Neural cell (in vitro differentiated cells): ENCODE data around the gene MYCBP2.

Experiments used
- CTCF ChIP-seq: fragments of 450-650 bp; IDR thresholded peaks from 2 replicates; pipeline ENCODE4 v1.5.1; 2014; ENCODE audit warnings: antibody characterized with exemption, mild to moderate bottlenecking, moderate library complexity; ENCODE audit not compliant: poor library complexity, severe bottlenecking
- EP300 ChIP-seq: fragments of 450-650 bp; conservative IDR thresholded peaks from 2 replicates; pipeline ENCODE4 v1.6.1; 2014; ENCODE audit warnings: antibody characterized with exemption, mild to moderate bottlenecking, moderate library complexity; ENCODE audit not compliant: poor library complexity, severe bottlenecking
- EZH2 ChIP-seq: fragments of 200-600, 300-800 bp; shearing (Covaris generic), sonication (generic); IDR thresholded peaks from 2 replicates; pipeline ENCODE4 v1.6.1; 2014; ENCODE audit warnings: antibody characterized with exemption, low read length, borderline replicate concordance, mild to moderate bottlenecking; ENCODE audit not compliant: insufficient read depth, poor library complexity, severe bottlenecking
- MXI1 ChIP-seq: fragments of 450-650 bp; conservative IDR thresholded peaks from 2 replicates; pipeline ENCODE4 v1.6.1; 2014; ENCODE audit warnings: antibody characterized with exemption, mild to moderate bottlenecking; ENCODE audit not compliant: poor library complexity, severe bottlenecking
- POLR2AphosphoS5 ChIP-seq: IDR thresholded peaks from 2 replicates; pipeline ENCODE4 v1.6.1; 2012
- RAD21 ChIP-seq: fragments of 450-650 bp; conservative IDR thresholded peaks from 2 replicates; pipeline ENCODE4 v1.6.1; 2014; ENCODE audit warnings: antibody characterized with exemption, mild to moderate bottlenecking, moderate library complexity
- REST ChIP-seq: IDR thresholded peaks from 2 replicates; pipeline ENCODE4 v1.6.1; 2012; ENCODE audit warnings: borderline replicate concordance
- SMC3 ChIP-seq: fragments of 450-650 bp; conservative IDR thresholded peaks from 2 replicates; pipeline ENCODE4 v1.6.1; 2014; ENCODE audit warnings: antibody characterized with exemption, mild to moderate bottlenecking, moderate library complexity; ENCODE audit not compliant: poor library complexity
- TAF1 ChIP-seq: IDR thresholded peaks from 2 replicates; pipeline ENCODE4 v1.6.1; 2012; ENCODE audit warnings: low read depth

- TF ChIP-seq EP300 (no peak), CTCF (no peak), POLR2AphosphoS5 (no peak), EZH2 (no peak), SMC3 (no peak), REST (no peak), RAD21 (no peak), TAF1 (no peak), MXI1 (no peak)
These were observed 278.2 kb downstream of the MYCBP2 start for GRCh38 chr13:77048681-77049080.
